T-helper 2 cell treated with Interferon-gamma antibody and Interleukin-4, amounts not matched to agents 100 ng/mL and 5 ng/mL, for 36 hours (primary cell): ENCODE measurements around the gene PLXNA3. TPM values are rescaled to one million over a fixed set of nuclear protein-coding genes. Genes with fewer than 3 reads are reported as not detected.

Source experiments
- intact Hi-C: fragments of 100-400 bp; cut with micrococcal nuclease; formaldehyde crosslinking; loops from one replicate; pipeline ENCODE4 v1.15.1; 2023
- total RNA-seq: library from RNA; stranded (reverse); gene quantifications from 2 replicates; pipeline ENCODE4 v1.2.3, GENCODE V29; 2022

PLXNA3 gene
- total RNA-seq, 1 donor from 2014 or later = 29.8 TPM

DNA sequence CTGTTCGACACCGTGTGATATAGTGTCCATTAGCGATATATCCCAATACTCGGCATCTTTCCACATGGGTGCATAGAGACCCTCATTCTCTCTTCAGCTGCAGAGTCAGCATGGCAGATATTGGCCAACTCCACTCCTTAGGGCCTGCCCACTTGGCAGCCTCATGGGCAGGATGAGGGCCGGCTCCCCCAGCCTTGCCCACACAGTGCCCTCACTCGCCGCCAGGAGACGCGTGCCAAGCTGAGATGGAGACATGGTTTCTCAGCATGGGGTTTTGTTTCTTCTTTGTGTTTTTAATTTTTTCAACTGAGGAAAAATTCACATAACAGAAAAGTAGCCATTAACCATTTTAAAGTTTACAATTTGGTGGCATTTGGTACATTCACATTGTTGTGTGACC lies 5.3 kb upstream of the PLXNA3 start:
- intact Hi-C loops = no loop called here

DNA sequence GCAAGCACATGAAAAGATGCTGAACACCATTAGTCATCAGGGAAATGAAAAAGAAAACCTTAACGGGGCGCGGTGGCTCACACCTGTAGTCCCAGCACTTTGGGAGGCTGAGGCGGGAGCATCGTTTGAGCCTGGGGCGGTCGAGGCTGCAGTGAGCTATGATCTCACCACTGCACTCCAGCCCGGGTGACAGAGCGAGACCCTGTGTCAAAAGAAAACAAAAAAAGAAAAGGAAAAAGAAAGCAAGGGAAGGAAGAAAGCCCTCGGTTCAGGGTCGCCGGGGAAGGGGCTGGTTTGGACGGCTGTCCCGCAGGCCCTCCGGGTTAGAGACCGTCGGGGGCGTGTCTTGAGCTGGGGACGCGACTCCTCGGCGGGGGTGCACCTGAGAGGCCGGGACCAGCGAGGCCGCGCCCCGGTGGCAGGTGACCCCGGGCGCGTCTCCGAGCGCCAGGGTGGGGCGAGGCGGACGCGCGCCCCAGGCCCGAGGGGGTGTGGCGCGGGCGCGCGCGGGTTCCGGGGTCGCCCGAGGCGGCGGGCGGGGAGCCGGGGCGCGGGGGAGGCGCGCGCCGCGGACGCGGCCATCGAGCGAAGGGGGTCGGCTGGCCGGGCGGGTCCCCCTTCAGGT lies 478 bp upstream of the PLXNA3 start:
- intact Hi-C loops = loop anchor here (2.0 kb wide), 2 partner anchors 29 to 33 kb away; partner anchors contain the start of genes ATP6AP1 and SLC10A3

DNA sequence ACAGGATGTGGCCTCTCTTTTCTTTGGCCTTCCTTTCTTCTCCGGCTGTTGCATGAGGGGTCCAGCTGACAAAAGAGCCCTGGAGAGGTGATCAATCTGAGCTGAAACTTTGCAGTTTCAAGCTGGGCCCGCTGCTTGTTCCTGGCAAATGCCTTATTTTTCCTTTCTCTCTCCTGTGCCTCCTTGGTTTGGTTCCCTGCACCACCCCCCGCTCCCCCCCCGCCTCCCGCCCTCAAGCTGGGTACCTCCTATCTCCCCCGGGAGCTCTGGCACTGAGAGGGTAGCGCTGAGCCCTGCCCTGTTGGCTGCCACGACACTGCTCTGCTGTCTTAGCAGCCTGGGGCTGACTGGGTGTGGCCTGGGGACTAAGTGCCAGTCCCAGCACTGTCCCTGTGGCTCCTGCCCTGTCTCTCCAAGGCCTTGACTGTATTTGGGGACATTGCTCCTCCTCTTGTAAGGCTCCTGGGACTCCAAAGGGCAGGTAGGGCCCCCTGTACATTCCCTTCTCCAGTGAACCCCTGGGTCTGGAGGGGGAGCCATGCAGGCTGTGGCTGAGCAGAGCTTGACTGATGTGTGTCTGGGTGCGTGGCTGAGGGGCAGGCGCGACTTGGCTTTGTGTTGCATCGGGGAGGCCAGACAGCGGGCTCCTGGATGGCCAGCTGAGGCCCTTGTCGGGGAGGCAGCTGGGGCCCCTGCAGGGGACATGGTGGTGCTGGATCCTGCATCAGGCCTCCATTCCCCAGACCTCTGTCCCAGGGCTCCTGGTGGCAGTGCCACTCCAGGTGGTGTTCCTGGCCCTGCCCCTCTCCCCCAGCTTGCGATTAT lies 1.1 kb downstream of the PLXNA3 start:
- intact Hi-C loops = loop anchor here (2.0 kb wide), 2 partner anchors 30 to 32 kb away; partner anchors contain the start of genes ATP6AP1 and SLC10A3

DNA sequence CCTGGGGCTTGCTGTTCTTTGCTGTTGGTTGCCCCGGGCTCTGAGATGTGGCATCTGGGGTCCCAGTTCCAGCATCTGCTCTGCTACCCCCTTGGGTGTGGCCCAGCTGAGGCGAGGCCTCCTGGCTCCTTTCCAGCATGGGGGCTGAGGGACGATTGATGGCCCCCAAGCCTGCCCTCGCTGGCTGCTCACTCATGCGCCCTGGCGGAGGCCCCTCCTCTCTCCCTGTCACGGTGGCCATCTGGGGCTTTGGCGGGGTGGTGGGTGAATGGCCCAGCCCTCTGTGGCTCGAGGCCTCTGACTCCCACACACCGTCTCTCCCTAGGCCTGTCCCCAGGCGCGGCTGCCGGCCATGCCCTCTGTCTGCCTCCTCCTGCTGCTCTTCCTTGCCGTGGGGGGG lies 1.8 kb downstream of the PLXNA3 start:
- intact Hi-C loops = loop anchor here (2.0 kb wide), 2 partner anchors 31 kb away; partner anchors contain the start of genes ATP6AP1 and SLC10A3

DNA sequence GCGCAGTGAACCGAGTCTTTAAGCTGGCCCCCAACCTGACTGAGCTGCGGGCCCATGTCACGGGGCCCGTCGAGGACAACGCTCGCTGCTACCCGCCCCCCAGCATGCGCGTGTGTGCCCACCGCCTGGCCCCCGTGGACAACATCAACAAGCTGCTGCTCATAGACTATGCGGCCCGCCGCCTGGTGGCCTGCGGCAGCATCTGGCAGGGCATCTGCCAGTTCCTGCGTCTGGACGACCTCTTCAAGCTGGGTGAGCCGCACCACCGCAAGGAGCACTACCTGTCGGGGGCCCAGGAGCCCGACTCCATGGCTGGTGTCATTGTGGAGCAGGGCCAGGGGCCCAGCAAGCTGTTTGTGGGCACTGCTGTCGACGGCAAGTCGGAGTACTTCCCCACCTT lies 2.2 kb downstream of the PLXNA3 start:
- intact Hi-C loops = no loop called here

DNA sequence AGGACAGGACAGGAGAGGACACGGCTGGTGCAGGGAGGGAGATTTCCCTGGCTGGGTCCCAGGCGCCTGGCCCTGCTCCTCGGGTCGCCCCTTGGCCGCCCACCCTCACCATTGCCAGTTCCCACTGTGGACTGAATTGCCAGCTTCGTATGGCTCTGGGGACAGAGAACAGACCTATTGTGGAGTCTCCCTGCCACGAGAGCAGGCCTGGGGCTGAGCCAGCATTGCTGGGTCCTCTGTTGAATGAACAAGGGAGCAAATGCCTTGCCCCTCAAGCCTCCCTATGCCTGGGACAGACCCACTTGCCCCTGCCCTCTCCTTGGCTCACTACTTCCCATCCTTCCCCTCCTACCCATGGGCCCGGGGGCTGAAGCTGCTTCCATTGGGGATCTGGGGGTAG lies 4.3 kb downstream of the PLXNA3 start:
- intact Hi-C loops = no loop called here

DNA sequence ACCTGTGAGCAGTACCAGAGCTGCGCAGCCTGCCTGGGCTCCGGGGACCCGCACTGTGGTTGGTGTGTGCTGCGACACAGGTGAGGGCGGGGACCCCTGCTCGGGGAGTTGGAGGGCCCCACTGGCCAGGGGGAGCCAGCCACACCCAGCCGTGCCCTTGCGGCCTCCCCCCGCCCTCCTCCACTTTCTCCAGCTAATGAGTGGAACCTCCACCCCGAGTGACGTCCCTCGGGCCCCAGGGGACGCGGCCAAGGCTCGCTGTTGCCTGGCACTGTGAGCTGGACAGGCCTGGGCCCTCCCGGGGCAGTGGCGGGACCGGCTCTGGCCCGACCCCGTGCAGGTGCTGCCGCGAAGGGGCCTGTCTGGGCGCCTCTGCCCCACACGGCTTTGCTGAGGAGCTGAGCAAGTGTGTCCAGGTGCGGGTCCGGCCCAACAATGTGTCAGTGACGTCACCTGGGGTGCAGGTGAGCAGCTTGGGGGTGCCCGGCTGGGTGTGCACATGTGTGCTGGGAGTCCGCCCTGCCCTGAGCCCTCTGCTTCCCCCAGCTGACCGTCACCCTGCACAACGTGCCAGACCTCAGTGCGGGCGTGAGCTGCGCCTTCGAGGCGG lies 5.6 kb downstream of the PLXNA3 start:
- intact Hi-C loops = no loop called here

DNA sequence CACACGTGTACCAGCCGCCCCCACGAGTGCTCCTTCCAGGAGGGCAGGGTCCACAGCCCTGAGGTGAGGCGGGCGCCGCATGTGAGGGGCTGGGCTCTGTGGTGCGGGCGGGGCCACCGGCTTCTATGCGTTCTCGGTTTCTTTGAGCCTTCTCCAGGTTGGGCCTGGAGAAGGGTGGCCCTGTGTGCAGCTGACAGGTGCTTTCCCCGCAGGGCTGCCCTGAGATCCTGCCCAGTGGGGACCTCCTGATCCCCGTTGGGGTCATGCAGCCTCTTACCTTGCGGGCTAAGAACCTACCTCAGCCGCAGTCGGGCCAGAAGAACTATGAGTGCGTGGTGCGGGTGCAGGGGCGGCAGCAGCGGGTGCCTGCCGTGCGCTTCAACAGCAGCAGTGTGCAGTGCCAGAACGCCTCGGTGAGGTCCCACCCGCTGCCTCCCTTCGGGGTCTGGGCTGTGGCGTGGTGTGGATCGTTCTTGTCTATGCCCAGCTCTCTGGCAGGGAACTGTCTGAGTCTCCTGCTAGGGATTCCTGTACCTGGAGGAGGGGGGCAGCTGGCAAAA lies 6.8 kb downstream of the PLXNA3 start:
- intact Hi-C loops = no loop called here

DNA sequence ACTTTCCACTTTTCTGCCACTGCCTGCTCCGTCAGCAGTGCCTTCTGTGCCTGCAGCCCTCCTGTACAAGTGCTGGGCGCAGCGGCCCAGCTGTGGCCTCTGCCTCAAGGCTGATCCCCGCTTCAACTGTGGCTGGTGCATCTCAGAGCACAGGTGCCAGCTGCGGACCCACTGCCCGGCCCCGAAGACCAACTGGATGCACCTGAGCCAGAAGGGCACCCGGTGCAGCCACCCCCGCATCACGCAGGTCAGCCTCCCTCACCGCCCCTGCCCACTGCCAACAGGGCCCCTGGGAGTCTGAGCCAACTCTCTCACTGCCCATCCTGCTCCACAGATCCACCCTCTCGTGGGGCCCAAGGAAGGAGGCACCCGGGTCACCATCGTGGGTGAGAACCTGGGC lies 7.5 kb downstream of the PLXNA3 start:
- intact Hi-C loops = no loop called here

DNA sequence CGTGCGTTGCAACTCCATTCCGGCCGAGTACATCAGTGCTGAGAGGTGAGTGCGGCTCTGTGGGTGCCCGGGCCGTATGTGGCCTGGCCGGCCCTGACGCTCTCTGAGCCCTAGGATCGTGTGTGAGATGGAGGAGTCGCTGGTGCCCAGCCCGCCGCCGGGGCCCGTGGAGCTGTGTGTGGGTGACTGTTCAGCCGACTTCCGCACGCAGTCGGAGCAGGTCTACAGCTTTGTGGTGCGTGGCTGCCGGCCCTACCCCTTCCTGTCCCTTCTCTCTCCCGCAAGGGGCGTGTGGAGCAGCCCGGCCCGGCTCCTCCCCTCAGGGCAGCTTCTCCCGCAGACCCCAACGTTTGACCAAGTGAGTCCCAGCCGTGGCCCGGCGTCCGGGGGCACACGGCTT lies 8.0 kb downstream of the PLXNA3 start:
- intact Hi-C loops = no loop called here

DNA sequence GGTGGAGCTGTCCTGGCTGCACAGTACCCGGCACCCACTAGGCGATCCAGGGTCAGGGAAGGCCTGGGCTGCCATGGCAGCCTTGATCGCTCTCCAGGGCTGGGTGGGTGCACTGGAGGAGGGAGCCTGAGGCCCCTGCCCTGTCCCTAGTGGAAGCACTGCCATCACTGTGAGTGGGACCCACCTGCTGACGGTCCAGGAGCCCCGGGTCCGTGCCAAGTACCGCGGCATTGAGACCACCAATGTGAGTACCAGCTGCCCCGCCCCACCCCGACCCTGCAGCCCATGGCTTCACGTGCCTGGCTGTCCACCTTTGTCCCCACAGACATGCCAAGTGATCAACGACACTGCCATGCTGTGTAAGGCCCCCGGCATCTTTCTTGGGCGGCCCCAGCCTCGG lies 8.8 kb downstream of the PLXNA3 start:
- intact Hi-C loops = no loop called here

DNA sequence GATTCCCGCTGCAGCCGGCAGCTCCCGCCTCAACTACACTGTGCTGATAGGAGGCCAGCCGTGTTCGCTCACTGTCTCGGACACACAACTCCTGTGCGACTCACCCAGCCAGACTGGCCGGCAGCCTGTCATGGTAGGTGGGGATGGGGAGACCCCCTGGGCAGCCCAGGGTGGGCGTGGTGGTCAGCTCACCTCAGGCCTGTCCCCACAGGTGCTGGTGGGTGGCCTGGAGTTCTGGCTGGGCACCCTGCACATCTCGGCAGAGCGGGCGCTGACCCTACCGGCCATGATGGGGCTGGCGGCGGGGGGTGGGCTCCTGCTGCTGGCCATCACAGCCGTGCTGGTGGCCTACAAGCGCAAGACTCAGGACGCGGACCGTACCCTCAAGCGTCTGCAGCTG lies 9.5 kb downstream of the PLXNA3 start:
- intact Hi-C loops = no loop called here

DNA sequence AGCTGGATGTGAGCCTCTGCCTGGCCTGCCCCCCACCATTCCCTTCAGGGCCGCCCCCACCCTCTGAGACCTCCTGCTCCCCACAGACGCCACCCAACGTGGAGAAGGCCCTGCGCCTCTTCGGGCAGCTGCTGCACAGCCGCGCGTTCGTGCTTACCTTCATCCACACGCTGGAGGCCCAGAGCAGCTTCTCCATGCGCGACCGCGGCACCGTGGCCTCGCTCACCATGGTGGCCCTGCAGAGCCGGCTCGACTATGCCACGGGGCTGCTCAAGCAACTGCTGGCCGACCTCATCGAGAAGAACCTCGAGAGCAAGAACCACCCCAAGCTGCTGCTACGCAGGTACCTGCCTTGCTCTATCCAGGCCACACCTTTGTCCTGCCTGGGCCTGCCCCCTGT lies 10.1 kb downstream of the PLXNA3 start:
- intact Hi-C loops = no loop called here

DNA sequence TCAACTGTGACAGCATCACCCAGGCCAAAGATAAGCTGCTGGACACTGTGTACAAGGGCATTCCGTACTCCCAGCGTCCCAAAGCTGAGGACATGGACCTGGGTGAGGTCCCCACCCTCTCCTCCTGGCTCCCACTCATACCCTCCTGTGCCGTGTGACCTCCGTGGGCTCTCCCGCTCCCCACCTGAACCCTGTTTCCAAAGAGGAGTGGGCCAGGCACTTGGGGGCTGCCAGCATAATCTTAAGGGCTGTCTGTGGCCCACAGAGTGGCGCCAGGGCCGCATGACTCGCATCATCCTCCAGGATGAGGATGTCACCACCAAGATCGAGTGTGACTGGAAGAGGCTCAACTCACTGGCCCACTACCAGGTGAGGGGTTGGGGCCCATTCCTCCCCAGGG lies 11.0 kb downstream of the PLXNA3 start:
- intact Hi-C loops = no loop called here

DNA sequence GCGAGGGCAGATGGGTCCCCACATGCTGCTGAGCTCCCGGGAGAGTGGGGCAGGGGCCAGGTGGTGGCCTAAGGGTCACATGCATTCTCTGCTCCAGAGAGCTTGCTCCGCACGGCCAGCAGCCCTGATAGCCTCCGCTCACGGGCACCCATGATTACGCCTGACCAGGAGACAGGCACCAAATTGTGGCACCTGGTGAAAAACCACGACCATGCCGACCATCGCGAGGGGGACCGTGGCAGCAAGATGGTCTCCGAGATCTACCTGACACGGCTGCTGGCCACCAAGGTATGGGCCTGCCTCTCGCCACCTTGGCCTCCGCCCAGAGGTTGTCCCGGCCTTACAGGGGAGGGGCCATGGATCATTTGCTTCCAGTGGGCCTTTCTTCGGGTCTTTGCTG lies 11.8 kb downstream of the PLXNA3 start:
- intact Hi-C loops = no loop called here

DNA sequence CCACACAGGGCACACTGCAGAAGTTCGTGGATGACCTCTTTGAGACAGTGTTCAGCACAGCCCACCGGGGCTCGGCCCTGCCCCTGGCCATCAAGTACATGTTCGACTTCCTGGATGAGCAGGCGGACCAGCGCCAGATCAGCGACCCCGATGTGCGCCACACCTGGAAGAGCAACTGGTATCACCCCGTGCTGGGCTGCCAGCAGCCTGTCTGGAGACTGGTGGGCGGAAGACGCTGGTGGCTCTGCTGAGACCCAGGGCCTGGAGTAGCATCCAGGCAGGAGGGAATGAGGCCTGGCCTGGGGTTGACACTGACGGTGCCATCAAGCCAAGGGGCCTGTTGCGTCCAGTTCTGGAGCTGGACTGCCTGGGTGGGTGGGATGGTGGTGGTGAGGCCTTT lies 12.4 kb downstream of the PLXNA3 start:
- intact Hi-C loops = no loop called here

DNA sequence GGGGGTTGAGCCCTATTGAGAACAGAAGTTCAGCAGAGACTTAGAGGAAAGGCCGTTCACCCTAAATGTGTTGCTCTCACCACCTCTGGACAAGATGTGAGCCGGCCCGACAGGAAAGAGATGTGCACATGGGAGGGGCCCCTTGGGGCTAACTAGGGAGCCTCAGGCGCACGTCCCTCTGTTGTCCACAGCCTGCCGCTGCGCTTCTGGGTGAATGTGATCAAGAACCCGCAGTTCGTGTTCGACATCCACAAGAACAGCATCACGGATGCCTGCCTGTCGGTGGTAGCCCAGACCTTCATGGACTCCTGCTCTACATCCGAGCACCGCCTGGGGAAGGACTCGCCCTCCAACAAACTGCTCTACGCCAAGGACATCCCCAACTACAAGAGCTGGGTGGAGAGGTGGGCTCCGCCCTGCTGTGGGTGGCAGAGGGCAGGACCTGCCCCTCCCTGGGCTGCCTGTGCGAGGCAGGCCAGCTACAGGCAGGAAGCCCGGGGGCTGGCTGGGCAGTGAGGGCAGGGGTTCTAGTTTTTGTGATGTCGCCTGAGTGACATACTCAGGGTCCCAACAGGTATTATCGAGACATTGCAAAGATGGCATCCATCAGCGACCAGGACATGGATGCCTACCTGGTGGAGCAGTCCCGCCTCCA lies 13.0 kb downstream of the PLXNA3 start:
- intact Hi-C loops = no loop called here

DNA sequence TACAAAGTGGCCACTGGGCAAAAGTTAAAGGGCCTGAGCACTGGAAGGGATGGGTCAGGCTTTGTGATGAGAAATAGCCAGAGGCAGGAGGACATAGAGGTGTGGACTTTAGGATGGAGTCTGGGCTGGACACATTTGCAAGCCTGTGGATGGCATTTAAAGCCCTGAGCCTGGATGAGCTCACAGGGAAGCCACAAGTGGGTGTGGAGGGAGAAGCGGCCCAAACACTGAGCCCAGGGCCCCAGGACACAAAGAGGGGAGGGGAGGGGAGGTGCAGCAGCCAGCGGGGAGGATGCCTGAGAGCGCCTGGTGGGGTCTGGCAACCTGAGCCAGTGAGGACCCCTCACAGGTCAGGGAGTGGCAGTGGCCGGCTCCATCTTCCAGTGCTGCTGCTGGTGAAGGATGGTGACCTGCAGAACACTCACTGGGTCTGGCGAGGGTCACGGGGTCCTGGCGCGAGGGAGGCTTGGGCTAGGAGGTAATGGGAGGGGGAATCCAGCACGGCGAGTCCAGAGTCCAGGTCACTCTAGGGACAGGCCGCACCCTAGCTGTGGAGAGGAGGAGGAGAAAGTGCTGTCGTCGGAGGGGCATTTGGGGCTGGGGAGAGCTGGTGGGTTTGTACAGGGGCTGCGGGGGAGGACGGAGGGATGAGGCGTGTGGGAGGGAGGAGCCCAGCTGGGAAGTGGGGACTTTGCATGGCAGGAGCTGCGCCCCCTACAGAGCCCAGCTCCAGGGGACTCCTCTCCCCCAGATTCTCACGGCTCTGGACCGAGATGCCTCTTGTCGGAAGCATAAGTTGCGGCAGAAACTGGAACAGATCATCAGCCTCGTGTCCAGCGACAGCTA lies 14.0 kb downstream of the PLXNA3 start:
- intact Hi-C loops = no loop called here

DNA sequence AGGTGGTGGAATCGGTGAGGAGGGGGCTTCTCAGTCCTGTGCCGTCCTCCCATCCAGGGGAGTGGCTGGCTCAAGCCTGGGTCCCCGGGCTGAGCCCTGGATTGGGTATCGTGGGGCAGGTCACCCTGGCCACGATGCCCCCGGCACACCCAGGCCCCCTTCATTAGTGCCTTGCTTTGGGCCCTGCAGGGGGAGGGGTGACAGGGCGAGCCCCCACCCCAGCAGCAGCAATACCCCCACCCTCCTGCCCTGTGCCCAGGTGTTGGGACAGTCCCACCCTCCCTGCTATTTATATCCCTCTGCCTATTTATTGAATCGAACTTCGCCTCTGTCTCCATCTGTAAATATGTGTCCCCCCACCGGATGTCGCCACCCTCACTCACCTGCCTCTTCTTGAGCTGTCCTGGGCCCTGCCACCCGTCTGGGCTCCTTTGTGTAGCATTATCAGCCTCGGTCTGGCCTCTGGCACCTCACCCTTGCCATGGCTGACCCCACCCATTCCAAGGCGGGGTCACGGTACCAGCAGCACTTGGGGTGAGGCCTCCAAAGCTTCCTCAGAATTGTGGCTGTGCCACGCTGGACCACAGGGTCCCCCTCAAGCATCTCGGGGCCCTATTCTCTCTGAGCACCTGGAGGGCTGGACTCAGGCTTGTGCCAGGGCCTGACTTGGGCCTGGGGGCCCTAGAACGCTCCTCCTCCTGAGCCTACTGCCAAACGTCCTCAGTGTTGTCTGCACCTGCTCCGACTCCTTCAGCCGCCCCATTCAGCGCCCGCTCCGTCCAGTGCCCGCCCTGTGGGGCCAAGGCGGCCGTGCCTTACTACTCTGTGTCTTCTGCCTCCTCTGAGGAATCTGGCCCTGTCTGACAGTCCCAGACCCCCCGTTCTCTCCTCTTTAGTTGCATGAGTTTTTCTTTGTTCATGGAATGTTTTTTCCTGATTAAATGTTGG lies 14.9 kb downstream of the PLXNA3 start:
- intact Hi-C loops = no loop called here

DNA sequence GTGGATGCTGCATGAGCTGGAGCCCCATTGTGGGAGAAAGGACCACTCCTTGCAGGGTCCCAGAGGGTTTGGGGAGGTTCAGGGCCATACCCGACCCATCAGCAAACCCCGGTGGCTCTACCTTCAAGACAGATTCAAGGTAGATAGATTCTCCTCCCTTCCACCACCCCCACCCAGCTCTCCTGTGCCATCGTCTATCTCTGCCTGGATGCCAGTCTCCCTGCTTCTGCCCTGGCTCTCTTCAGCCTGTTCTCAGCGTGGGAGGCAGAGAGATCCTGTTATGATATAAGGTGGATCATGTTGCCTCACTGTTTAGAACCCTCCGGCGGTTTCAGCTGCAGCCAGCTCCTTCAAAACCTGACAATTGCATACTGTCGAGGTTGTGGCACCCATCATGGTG lies 15.6 kb downstream of the PLXNA3 start:
- intact Hi-C loops = no loop called here
